CD4-positive, alpha-beta T cell treated with Interleukin-4 for 4 hours (primary cell): ENCODE results near the gene TMTC2.

Experiments
- DNase-seq: peaks from one replicate; pipeline ENCODE4 v3.0.0-alpha.2; 2020

The TMTC2 gene

GRCh38 chr12:83150465-83151189 lies 463.9 kb downstream of the TMTC2 start:
- DNase-seq, result no peak

- DNase-seq, result no peak
Measured at GRCh38 chr12:83153177-83153576, 466.5 kb downstream of the TMTC2 start.

- DNase-seq, result no peak
Measured at GRCh38 chr12:83156815-83157214, 470.1 kb downstream of the TMTC2 start.

GRCh38 chr12:83157604-83158003 lies 470.9 kb downstream of the TMTC2 start:
- no peak for DNase-seq

- no peak for DNase-seq
Measured at GRCh38 chr12:83158613-83159207, 472.0 kb downstream of the TMTC2 start.

GRCh38 chr12:83161456-83161855 lies 474.8 kb downstream of the TMTC2 start:
- no peak for DNase-seq

GRCh38 chr12:83168751-83169150 lies 482.0 kb downstream of the TMTC2 start:
- DNase-seq, result no peak

- no peak for DNase-seq
Measured at GRCh38 chr12:83172441-83172840, 485.7 kb downstream of the TMTC2 start.

- no peak for DNase-seq
Measured at GRCh38 chr12:83172866-83173649, 486.4 kb downstream of the TMTC2 start.

- no peak for DNase-seq
Measured at GRCh38 chr12:83179999-83180398, 493.3 kb downstream of the TMTC2 start.

GRCh38 chr12:83181074-83181473 lies 494.4 kb downstream of the TMTC2 start:
- no peak for DNase-seq

- DNase-seq, result no peak
Measured at GRCh38 chr12:83183132-83183531, 496.4 kb downstream of the TMTC2 start.
